DOHH2 (cell line): ENCODE measurements around the gene VSIG2.

Source experiments
- CTCF ChIP-seq: fragments of 200-600 bp; sonication (generic); IDR thresholded peaks from one replicate; pipeline ENCODE4 v1.5.1; 2014; ENCODE audit warnings: antibody characterized with exemption, mild to moderate bottlenecking, low read depth, low read length; ENCODE audit not compliant: poor library complexity, severe bottlenecking
- EZH2phosphoT487 ChIP-seq: fragments of 200-600 bp; sonication (generic); IDR thresholded peaks from 2 replicates; pipeline ENCODE4 v1.6.1; 2017; ENCODE audit warnings: borderline replicate concordance, mild to moderate bottlenecking, antibody characterized with exemption, low read length, moderate library complexity, mixed read lengths

GRCh38 chr11:124749912-124750311 lies 2.1 kb downstream of the VSIG2 start:
- TF ChIP-seq CTCF (no peak), EZH2phosphoT487 (no peak)
